Measurements from ENCODE around the gene ACBD5.

The ACBD5 gene

GRCh38 chr10:27244976-27245375 is 4.4 kb upstream of the ACBD5 start:
- H3K23ac ChIP-seq (ENCODE audit: low read depth, low read length, poor library complexity), result no peak overlapping the region
- H3K9ac ChIP-seq (ENCODE audit: low read depth, low read length, poor library complexity), result no peak overlapping the region
- no peak overlapping the region for H2BK15ac ChIP-seq (ENCODE audit: low read length)
- no peak for DNase-seq (ENCODE audit: low spot score)
- no peak overlapping the region for H4K8ac ChIP-seq (ENCODE audit: low read depth, low read length)
- H2AK5ac ChIP-seq (ENCODE audit: low read depth, low read length), result no peak overlapping the region
- H4K91ac ChIP-seq (ENCODE audit: low read depth, low read length, poor library complexity), result no peak overlapping the region
- H2BK5ac ChIP-seq (ENCODE audit: low read length), result no peak overlapping the region
- no peaks in the 10 kb centered on the region for H3K27me3 ChIP-seq (ENCODE audit: control insufficient read depth in 3 of 3, insufficient read depth in 3 of 3, low read depth in 1 of 3, low read length in 3 of 3)
- peaks cover 4 to 8% of the 10 kb centered on the region in 2 donors for H3K4me1 ChIP-seq (ENCODE audit: control insufficient read depth in 2 of 2, insufficient read depth in 1 of 2, low read depth in 1 of 2, low read length in 2 of 2)
- WGBS, 2 donors (ENCODE audit: extremely low coverage in 2 of 2, insufficient read length in 2 of 2, insufficient replicate concordance in 1 of 2), result no CpG with 5 or more reads among the region's 1 CpG
- H3K79me1 ChIP-seq (ENCODE audit: low read depth, low read length), result no peaks in the 10 kb centered on the region
- no peak overlapping the region for H2AFZ ChIP-seq (ENCODE audit: low read length)
- no peaks in the 10 kb centered on the region for H3K9me3 ChIP-seq (replicated peaks in 1 of 2; ENCODE audit: control insufficient read depth in 2 of 2, insufficient read depth in 1 of 2, low read depth in 1 of 2, low read length in 2 of 2)
- no peak overlapping the region for H2BK12ac ChIP-seq (ENCODE audit: low read length)
- H3K4me3 ChIP-seq (ENCODE audit: low read length in 2 of 2), result no peak overlapping the region
- H3K14ac ChIP-seq (ENCODE audit: low read length), result no peak overlapping the region
- H3K4ac ChIP-seq (ENCODE audit: low read length), result no peak overlapping the region
- H2BK120ac ChIP-seq (ENCODE audit: low read depth, low read length), result no peak overlapping the region
- no peak overlapping the region for H3K27ac ChIP-seq (replicated peaks; ENCODE audit: low read length)
- H3K18ac ChIP-seq (ENCODE audit: low read length), result no peak overlapping the region
- H3K4me2 ChIP-seq (ENCODE audit: insufficient read depth, low read length, poor library complexity, severe bottlenecking), result no peak overlapping the region
- H3K36me3 ChIP-seq (replicated peaks in 1 of 2; ENCODE audit: control insufficient read depth in 2 of 2, insufficient read depth in 2 of 2, low read length in 2 of 2), result no peaks in the 10 kb centered on the region

- H3K23ac ChIP-seq (ENCODE audit: low read depth, low read length, poor library complexity), result no peak overlapping the region
- no peak overlapping the region for H4K8ac ChIP-seq (ENCODE audit: low read depth, low read length)
- H2AFZ ChIP-seq (ENCODE audit: low read length), result peak overlapping the region; percentile 80
- peaks cover 0 to 9% of the 10 kb centered on the region in 2 donors for H3K36me3 ChIP-seq (replicated peaks in 1 of 2; ENCODE audit: control insufficient read depth in 2 of 2, insufficient read depth in 2 of 2, low read length in 2 of 2)
- no peak overlapping the region for H3K4ac ChIP-seq (ENCODE audit: low read length)
- peak; percentile 57 for DNase-seq (ENCODE audit: low spot score)
- no peak overlapping the region for H2BK12ac ChIP-seq (ENCODE audit: low read length)
- no peak overlapping the region for H2BK120ac ChIP-seq (ENCODE audit: low read depth, low read length)
- H3K18ac ChIP-seq (ENCODE audit: low read length), result no peak overlapping the region
- no peak overlapping the region for H4K91ac ChIP-seq (ENCODE audit: low read depth, low read length, poor library complexity)
- H3K9me3 ChIP-seq (replicated peaks in 1 of 2; ENCODE audit: control insufficient read depth in 2 of 2, insufficient read depth in 1 of 2, low read depth in 1 of 2, low read length in 2 of 2), result no peaks in the 10 kb centered on the region
- peak overlapping the region; percentile 61 to 75 for H3K4me3 ChIP-seq (ENCODE audit: low read length in 2 of 2)
- H3K14ac ChIP-seq (ENCODE audit: low read length), result no peak overlapping the region
- H3K27me3 ChIP-seq (ENCODE audit: control insufficient read depth in 3 of 3, insufficient read depth in 3 of 3, low read depth in 1 of 3, low read length in 3 of 3), result no peaks in the 10 kb centered on the region
- peak overlapping the region; percentile 30 for H2AK5ac ChIP-seq (ENCODE audit: low read depth, low read length)
- peak overlapping the region; percentile 55 for H3K4me2 ChIP-seq (ENCODE audit: insufficient read depth, low read length, poor library complexity, severe bottlenecking)
- H3K4me1 ChIP-seq (ENCODE audit: control insufficient read depth in 2 of 2, insufficient read depth in 1 of 2, low read depth in 1 of 2, low read length in 2 of 2), result peaks cover 4 to 8% of the 10 kb centered on the region in 2 donors
- H2BK15ac ChIP-seq (ENCODE audit: low read length), result no peak overlapping the region
- H3K9ac ChIP-seq (ENCODE audit: low read depth, low read length, poor library complexity), result no peak overlapping the region
- no CpG with 5 or more reads among the region's 12 CpGs for WGBS, 2 donors (ENCODE audit: extremely low coverage in 2 of 2, insufficient read length in 2 of 2, insufficient replicate concordance in 1 of 2)
- H3K27ac ChIP-seq (replicated peaks; ENCODE audit: low read length), result peak overlapping the region; percentile 20
- H3K79me1 ChIP-seq (ENCODE audit: low read depth, low read length), result no peaks in the 10 kb centered on the region
- H2BK5ac ChIP-seq (ENCODE audit: low read length), result no peak overlapping the region
These were observed 2.5 kb upstream of the ACBD5 start for GRCh38 chr10:27242951-27243551.

GRCh38 chr10:27242473-27242950 is 1.9 kb upstream of the ACBD5 start:
- Histone ChIP-seq H3K36me3 (replicated peaks in 1 of 2; ENCODE audit: control insufficient read depth in 2 of 2, insufficient read depth in 2 of 2, low read length in 2 of 2) (peaks cover 0 to 10% of the 10 kb centered on the region in 2 donors), H2BK12ac (ENCODE audit: low read length) (no peak overlapping the region), H3K27ac (replicated peaks; ENCODE audit: low read length) (peak overlapping the region; percentile 99), H3K18ac (ENCODE audit: low read length) (no peak overlapping the region), H3K14ac (ENCODE audit: low read length) (no peak overlapping the region), H3K4me1 (ENCODE audit: control insufficient read depth in 2 of 2, insufficient read depth in 1 of 2, low read depth in 1 of 2, low read length in 2 of 2) (peaks cover 4 to 8% of the 10 kb centered on the region in 2 donors), H3K9me3 (replicated peaks in 1 of 2; ENCODE audit: control insufficient read depth in 2 of 2, insufficient read depth in 1 of 2, low read depth in 1 of 2, low read length in 2 of 2) (no peaks in the 10 kb centered on the region), H3K4ac (ENCODE audit: low read length) (no peak overlapping the region), H2BK120ac (ENCODE audit: low read depth, low read length) (no peak overlapping the region), H2AFZ (ENCODE audit: low read length) (peak overlapping the region; percentile 80), H3K4me3 (ENCODE audit: low read length in 2 of 2) (peak overlapping the region; percentile 61 to 77), H3K23ac (ENCODE audit: low read depth, low read length, poor library complexity) (no peak overlapping the region), H2BK5ac (ENCODE audit: low read length) (no peak overlapping the region), H4K91ac (ENCODE audit: low read depth, low read length, poor library complexity) (no peak overlapping the region), H2BK15ac (ENCODE audit: low read length) (no peak overlapping the region), H3K9ac (ENCODE audit: low read depth, low read length, poor library complexity) (no peak overlapping the region), H3K4me2 (ENCODE audit: insufficient read depth, low read length, poor library complexity, severe bottlenecking) (peak overlapping the region; percentile 55), H3K79me1 (ENCODE audit: low read depth, low read length) (no peaks in the 10 kb centered on the region), H2AK5ac (ENCODE audit: low read depth, low read length) (no peak overlapping the region), H4K8ac (ENCODE audit: low read depth, low read length) (no peak overlapping the region), H3K27me3 (ENCODE audit: control insufficient read depth in 3 of 3, insufficient read depth in 3 of 3, low read depth in 1 of 3, low read length in 3 of 3) (no peaks in the 10 kb centered on the region)
- DNase-seq (ENCODE audit: low spot score), result no peak
- no CpG with 5 or more reads among the region's 6 CpGs for WGBS, 2 donors (ENCODE audit: extremely low coverage in 2 of 2, insufficient read length in 2 of 2, insufficient replicate concordance in 1 of 2)

GRCh38 chr10:27241652-27242472 is 1.3 kb upstream of the ACBD5 start:
- peak; percentile 93 for DNase-seq (ENCODE audit: low spot score)
- H3K9ac ChIP-seq (ENCODE audit: low read depth, low read length, poor library complexity), result peak overlapping the region; percentile 60
- no peak overlapping the region for H2BK5ac ChIP-seq (ENCODE audit: low read length)
- peak overlapping the region; percentile 38 for H3K14ac ChIP-seq (ENCODE audit: low read length)
- peak overlapping the region; percentile 79 for H2AFZ ChIP-seq (ENCODE audit: low read length)
- no peak overlapping the region for H4K8ac ChIP-seq (ENCODE audit: low read depth, low read length)
- no peak overlapping the region for H4K91ac ChIP-seq (ENCODE audit: low read depth, low read length, poor library complexity)
- H3K4me2 ChIP-seq (ENCODE audit: insufficient read depth, low read length, poor library complexity, severe bottlenecking), result peak overlapping the region; percentile 94
- no peaks in the 10 kb centered on the region for H3K27me3 ChIP-seq (ENCODE audit: control insufficient read depth in 3 of 3, insufficient read depth in 3 of 3, low read depth in 1 of 3, low read length in 3 of 3)
- peaks cover 4 to 8% of the 10 kb centered on the region in 2 donors for H3K4me1 ChIP-seq (ENCODE audit: control insufficient read depth in 2 of 2, insufficient read depth in 1 of 2, low read depth in 1 of 2, low read length in 2 of 2)
- peak overlapping the region; percentile 89 for H3K23ac ChIP-seq (ENCODE audit: low read depth, low read length, poor library complexity)
- H2BK12ac ChIP-seq (ENCODE audit: low read length), result no peak overlapping the region
- H3K9me3 ChIP-seq (replicated peaks in 1 of 2; ENCODE audit: control insufficient read depth in 2 of 2, insufficient read depth in 1 of 2, low read depth in 1 of 2, low read length in 2 of 2), result no peaks in the 10 kb centered on the region
- no peaks in the 10 kb centered on the region for H3K79me1 ChIP-seq (ENCODE audit: low read depth, low read length)
- H3K4ac ChIP-seq (ENCODE audit: low read length), result no peak overlapping the region
- no peak overlapping the region for H2AK5ac ChIP-seq (ENCODE audit: low read depth, low read length)
- peak overlapping the region; percentile 99 for H3K27ac ChIP-seq (replicated peaks; ENCODE audit: low read length)
- no peak overlapping the region for H2BK15ac ChIP-seq (ENCODE audit: low read length)
- no peak overlapping the region for H2BK120ac ChIP-seq (ENCODE audit: low read depth, low read length)
- peaks cover 0 to 10% of the 10 kb centered on the region in 2 donors for H3K36me3 ChIP-seq (replicated peaks in 1 of 2; ENCODE audit: control insufficient read depth in 2 of 2, insufficient read depth in 2 of 2, low read length in 2 of 2)
- H3K18ac ChIP-seq (ENCODE audit: low read length), result peak overlapping the region; percentile 93
- WGBS, 2 donors (ENCODE audit: extremely low coverage in 2 of 2, insufficient read length in 2 of 2, insufficient replicate concordance in 1 of 2), result no CpG with 5 or more reads among the region's 59 CpGs
- peak overlapping the region; percentile 61 to 93 for H3K4me3 ChIP-seq (ENCODE audit: low read length in 2 of 2)

Measured in neuronal stem cell (in vitro differentiated cells).